Germinal center (tissue), 1 donor: ENCODE results near the gene RAB4A.

Experiments
- DNase-seq: peaks from one replicate; pipeline ENCODE4 v3.0.0; 2012; ENCODE audit warnings: mixed read lengths, low spot score

Gene RAB4A

GRCh38 chr1:229339520-229339919, 68.6 kb downstream of the RAB4A start:
- no peak for DNase-seq

GRCh38 chr1:229340496-229340895, 69.6 kb downstream of the RAB4A start:
- DNase-seq: no peak

- peak; percentile 87 for DNase-seq
Measured at GRCh38 chr1:229341774-229342655, 71.1 kb downstream of the RAB4A start.

- peak; percentile 55 for DNase-seq
Measured at GRCh38 chr1:229342656-229343569, 72.0 kb downstream of the RAB4A start, which contains the start of gene CCSAP. Gene CCSAP, minus strand, starts transcription at chr1:229343047. Its CDS starts 582 bp downstream, at chr1:229342465.

- DNase-seq: no peak
Measured at GRCh38 chr1:229344139-229344538, 73.2 kb downstream of the RAB4A start.

- DNase-seq: no peak
Measured at GRCh38 chr1:229344937-229345684, 74.2 kb downstream of the RAB4A start.

- DNase-seq: no peak
Measured at GRCh38 chr1:229347528-229347927, 76.6 kb downstream of the RAB4A start.

- no peak for DNase-seq
Measured at GRCh38 chr1:229349463-229350385, 78.8 kb downstream of the RAB4A start.

- DNase-seq: no peak
Measured at GRCh38 chr1:229352975-229353374, 82.1 kb downstream of the RAB4A start.

GRCh38 chr1:229354226-229354625, 83.3 kb downstream of the RAB4A start:
- no peak for DNase-seq
